Colonic mucosa (tissue), 4 donors: ENCODE results near the gene DOCK2. TPM values are rescaled to one million over a fixed set of nuclear protein-coding genes. Genes with fewer than 3 reads are reported as not detected.

Experiments used
- DNase-seq: peaks from one replicate; pipeline ENCODE4 v3.0.0-alpha.2; 2020
- H3K27ac ChIP-seq: fragments of 200-600 bp; one replicate; pipeline ENCODE4 v1.8.0; 2021
- H3K27me3 ChIP-seq: fragments of 200-600 bp; one replicate; pipeline ENCODE4 v1.8.0; 2021
- H3K36me3 ChIP-seq: fragments of 200-600 bp; one replicate; pipeline ENCODE4 v1.8.0; 2021
- H3K4me1 ChIP-seq: fragments of 200-600 bp; one replicate; pipeline ENCODE4 v1.8.0; 2021; ENCODE audit warnings: mild to moderate bottlenecking
- H3K4me3 ChIP-seq: fragments of 200-600 bp; one replicate; pipeline ENCODE4 v1.8.0; 2021
- H3K9ac ChIP-seq, 2 donors: one replicate each; pipeline ENCODE4 v1.7.0; 2013; ENCODE audit warnings: control low read depth in 2 of 2, low read depth in 2 of 2, low read length in 2 of 2
- H3K9me3 ChIP-seq: fragments of 200-600 bp; one replicate; pipeline ENCODE4 v1.8.0; 2021
- intact Hi-C: fragments of 100-400 bp; cut with DNase I; formaldehyde crosslinking; loops from one replicate; pipeline ENCODE4 v1.14.1; 2022
- total RNA-seq, 2 donors: library from RNA; stranded (reverse); fragmentation: NEBNext Ultra II Directional in 1 of 2; extraction: Animal tissue kit (Norgen Biotek cat#: 25700) in 1 of 2; gene quantifications; one replicate each; pipeline ENCODE4 v1.2.1, GENCODE V29; 2021
- TF ChIP-seq, protein P1 (sequence below): fragments of 200-600 bp; IDR thresholded peaks from one replicate; pipeline ENCODE4 v1.8.0; 2022; ENCODE audit warnings: antibody characterized with exemption, mild to moderate bottlenecking
- donor health status: healthy.
- donor health status: DM: no; HTN: no; CAD: no.
- donor health status: DM: no; HTN: no; CAD: no.

The DOCK2 gene
- total RNA-seq, 2 donors from 2014 or later: 4.8 to 6.0 TPM

DNA sequence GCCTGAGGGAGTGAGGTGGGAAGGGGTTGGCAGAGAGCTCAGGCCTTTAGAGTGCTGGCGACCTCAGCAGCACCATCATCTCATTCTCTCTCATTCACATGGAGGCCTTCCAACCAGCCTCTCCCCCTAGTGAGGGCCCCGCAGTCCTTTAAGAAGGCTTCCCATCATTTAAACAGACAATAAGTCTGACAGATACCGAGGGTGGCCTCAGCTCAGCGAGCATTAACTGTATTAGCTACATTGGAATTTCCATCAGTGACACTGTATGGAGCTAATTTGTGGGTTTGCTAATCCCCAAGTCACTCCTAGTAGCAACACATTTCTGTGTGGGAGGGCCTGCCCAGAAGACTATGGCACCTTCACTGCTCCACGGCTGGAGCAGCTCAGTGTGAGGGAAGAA is 267.4 kb downstream of the DOCK2 start:
- H3K9ac ChIP-seq: no peak overlapping the region
- no peaks in the 10 kb centered on the region for H3K36me3 ChIP-seq
- H3K9me3 ChIP-seq: no peaks in the 10 kb centered on the region
- TF ChIP-seq, protein P1, sequence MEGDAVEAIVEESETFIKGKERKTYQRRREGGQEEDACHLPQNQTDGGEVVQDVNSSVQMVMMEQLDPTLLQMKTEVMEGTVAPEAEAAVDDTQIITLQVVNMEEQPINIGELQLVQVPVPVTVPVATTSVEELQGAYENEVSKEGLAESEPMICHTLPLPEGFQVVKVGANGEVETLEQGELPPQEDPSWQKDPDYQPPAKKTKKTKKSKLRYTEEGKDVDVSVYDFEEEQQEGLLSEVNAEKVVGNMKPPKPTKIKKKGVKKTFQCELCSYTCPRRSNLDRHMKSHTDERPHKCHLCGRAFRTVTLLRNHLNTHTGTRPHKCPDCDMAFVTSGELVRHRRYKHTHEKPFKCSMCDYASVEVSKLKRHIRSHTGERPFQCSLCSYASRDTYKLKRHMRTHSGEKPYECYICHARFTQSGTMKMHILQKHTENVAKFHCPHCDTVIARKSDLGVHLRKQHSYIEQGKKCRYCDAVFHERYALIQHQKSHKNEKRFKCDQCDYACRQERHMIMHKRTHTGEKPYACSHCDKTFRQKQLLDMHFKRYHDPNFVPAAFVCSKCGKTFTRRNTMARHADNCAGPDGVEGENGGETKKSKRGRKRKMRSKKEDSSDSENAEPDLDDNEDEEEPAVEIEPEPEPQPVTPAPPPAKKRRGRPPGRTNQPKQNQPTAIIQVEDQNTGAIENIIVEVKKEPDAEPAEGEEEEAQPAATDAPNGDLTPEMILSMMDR: no peak
- no peaks in the 10 kb centered on the region for H3K4me1 ChIP-seq
- DNase-seq: no peak
- no peak overlapping the region for H3K27ac ChIP-seq
- no peaks in the 10 kb centered on the region for H3K27me3 ChIP-seq
- intact Hi-C loops: no loop called here
- no peak overlapping the region for H3K4me3 ChIP-seq

GRCh38 chr5:169905017-169905416 is 267.9 kb downstream of the DOCK2 start:
- DNase-seq: no peak
- intact Hi-C loops: no loop called here
- no peak overlapping the region for H3K9ac ChIP-seq
- no peaks in the 10 kb centered on the region for H3K36me3 ChIP-seq
- H3K4me1 ChIP-seq: no peaks in the 10 kb centered on the region
- H3K4me3 ChIP-seq: no peak overlapping the region
- TF ChIP-seq, protein P1: no peak
- H3K27me3 ChIP-seq: no peaks in the 10 kb centered on the region
- no peak overlapping the region for H3K27ac ChIP-seq
- no peaks in the 10 kb centered on the region for H3K9me3 ChIP-seq

GRCh38 chr5:169906745-169907649 is 269.9 kb downstream of the DOCK2 start:
- Histone ChIP-seq H3K4me1 (no peaks in the 10 kb centered on the region), H3K9me3 (no peaks in the 10 kb centered on the region), H3K36me3 (no peaks in the 10 kb centered on the region), H3K4me3 (no peak overlapping the region), H3K27me3 (no peaks in the 10 kb centered on the region), H3K27ac (no peak overlapping the region), H3K9ac (no peak overlapping the region)
- DNase-seq: no peak
- TF ChIP-seq, protein P1: no peak
- intact Hi-C loops: no loop called here

DNA sequence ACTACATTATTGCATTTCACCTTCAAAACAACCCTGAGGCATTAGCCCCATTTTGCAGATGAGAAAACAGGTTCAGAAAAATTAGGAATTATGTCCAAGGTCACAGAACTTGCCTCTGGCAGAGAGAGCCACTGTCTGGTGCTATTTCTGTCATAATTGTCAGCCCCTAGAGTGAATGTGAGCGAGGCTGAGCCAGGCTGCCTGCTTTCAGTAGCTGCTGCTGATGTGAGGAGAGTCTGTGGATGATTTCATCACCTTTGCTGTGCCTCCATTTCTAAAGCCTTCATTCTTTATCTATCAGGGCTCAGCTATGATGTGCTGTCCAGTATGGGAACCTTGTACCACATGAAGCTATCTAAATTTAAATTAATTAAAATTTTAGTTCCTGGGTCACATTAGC is 271.8 kb downstream of the DOCK2 start:
- no peaks in the 10 kb centered on the region for H3K9me3 ChIP-seq
- TF ChIP-seq, protein P1: no peak
- no peak overlapping the region for H3K4me3 ChIP-seq
- H3K36me3 ChIP-seq: no peaks in the 10 kb centered on the region
- intact Hi-C loops: no loop called here
- DNase-seq: no peak
- no peak overlapping the region for H3K9ac ChIP-seq
- H3K4me1 ChIP-seq: no peaks in the 10 kb centered on the region
- no peaks in the 10 kb centered on the region for H3K27me3 ChIP-seq
- no peak overlapping the region for H3K27ac ChIP-seq

- no peak for DNase-seq
- no peaks in the 10 kb centered on the region for H3K36me3 ChIP-seq
- no peak overlapping the region for H3K4me3 ChIP-seq
- H3K9me3 ChIP-seq: no peaks in the 10 kb centered on the region
- no peak overlapping the region for H3K27ac ChIP-seq
- no peak overlapping the region for H3K9ac ChIP-seq
- TF ChIP-seq, protein P1: no peak
- intact Hi-C loops: no loop called here
- H3K27me3 ChIP-seq: no peaks in the 10 kb centered on the region
- no peaks in the 10 kb centered on the region for H3K4me1 ChIP-seq
These were observed 272.9 kb downstream of the DOCK2 start for GRCh38 chr5:169909945-169910344.
